DMS 273 treated with DMSO at 0.1 percent for 48 hours (cell line): ENCODE measurements around the gene PTEN.
"Not testable (repeated sequence)": the region's sequence is repeated elsewhere in the genome, so short reads cannot be mapped to it uniquely, and the experiment has no call there.

Experiments used
- DNase-seq: peaks from one replicate; lab custom pipeline; 2025; lab: John Stamatoyannopoulos, UW

The PTEN gene

GRCh38 chr10:87845624-87845998 is 17.8 kb upstream of the PTEN start:
- no peak for DNase-seq

- no peak for DNase-seq
Measured at GRCh38 chr10:87846023-87846422, 17.4 kb upstream of the PTEN start.

- DNase-seq = not testable (repeated sequence)
Measured at GRCh38 chr10:87846711-87847110, 16.7 kb upstream of the PTEN start.

- DNase-seq = no peak
Measured at GRCh38 chr10:87847550-87847949, 15.9 kb upstream of the PTEN start.

- DNase-seq = no peak
Measured at GRCh38 chr10:87849001-87849400, 14.4 kb upstream of the PTEN start.

- DNase-seq = no peak
Measured at GRCh38 chr10:87850742-87851205, 12.7 kb upstream of the PTEN start.

- DNase-seq = no peak
Measured at GRCh38 chr10:87852089-87852488, 11.3 kb upstream of the PTEN start.

- DNase-seq = not testable (repeated sequence)
Measured at GRCh38 chr10:87855247-87855646, 8.2 kb upstream of the PTEN start.

- DNase-seq = not testable (repeated sequence)
Measured at GRCh38 chr10:87855665-87856064, 7.8 kb upstream of the PTEN start.

GRCh38 chr10:87860156-87860795 is 3.1 kb upstream of the PTEN start:
- peak; percentile 70 for DNase-seq

- DNase-seq = no peak
Measured at GRCh38 chr10:87860816-87861403, 2.5 kb upstream of the PTEN start.

GRCh38 chr10:87861566-87861952 is 1.9 kb upstream of the PTEN start:
- DNase-seq = no peak

GRCh38 chr10:87861953-87862678 is 1.3 kb upstream of the PTEN start:
- peak; percentile 43 for DNase-seq

GRCh38 chr10:87862679-87863052 is 759 bp upstream of the PTEN start:
- DNase-seq = no peak

- not testable (repeated sequence) for DNase-seq
Measured at GRCh38 chr10:87863951-87864495, 598 bp downstream of the PTEN start.

GRCh38 chr10:87864496-87865059 is 1.2 kb downstream of the PTEN start:
- DNase-seq = no peak

- no peak for DNase-seq
Measured at GRCh38 chr10:87865241-87865881, 1.9 kb downstream of the PTEN start.

GRCh38 chr10:87866412-87866974 is 3.1 kb downstream of the PTEN start:
- DNase-seq = no peak

GRCh38 chr10:87867453-87867852 is 4.0 kb downstream of the PTEN start:
- no peak for DNase-seq

GRCh38 chr10:87868277-87868676 is 4.9 kb downstream of the PTEN start:
- DNase-seq = no peak

GRCh38 chr10:87869139-87869538 is 5.7 kb downstream of the PTEN start:
- not testable (repeated sequence) for DNase-seq
